ENCODE results near the gene KIF20A. TPM values are rescaled to one million over a fixed set of nuclear protein-coding genes. Genes with fewer than 3 reads are reported as not detected.
"Not testable (repeated sequence)": the region's sequence is repeated elsewhere in the genome, so short reads cannot be mapped to it uniquely, and the experiment has no call there.

Gene KIF20A
- total and polyA plus RNA-seq, 5 donors, result 0.18 to 1.7 (median 1.0) TPM; not detected in 1

DNA sequence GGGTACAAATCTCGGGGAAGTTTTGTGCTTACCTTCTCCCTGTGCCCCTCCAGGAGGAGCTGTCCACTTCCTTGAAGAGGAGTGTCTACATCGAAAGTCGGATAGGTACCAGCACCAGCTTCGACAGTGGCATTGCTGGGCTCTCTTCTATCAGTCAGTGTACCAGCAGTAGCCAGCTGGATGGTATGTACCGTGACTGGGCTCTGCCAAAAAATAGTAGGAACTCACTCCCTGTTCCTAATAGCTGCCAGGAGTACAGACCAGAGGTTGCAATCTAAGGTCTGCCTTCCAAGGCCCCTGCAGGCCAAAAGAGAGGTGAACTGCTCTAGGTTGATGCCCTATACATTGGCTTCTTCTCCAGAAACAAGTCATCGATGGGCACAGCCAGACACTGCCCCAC lies 3.9 kb downstream of the KIF20A start:
- Histone ChIP-seq H3K9me3 (ENCODE audit: control insufficient read depth, low read length) (no peaks in the 10 kb centered on the region), H3K4me1 (ENCODE audit: control insufficient read depth, insufficient read depth, low read length) (no peaks in the 10 kb centered on the region), H3K27me3 (ENCODE audit: control insufficient read depth, insufficient read depth) (no peaks in the 10 kb centered on the region), H3K27ac (ENCODE audit: low read length) (no peak overlapping the region), H3K4me3 (ENCODE audit: low read length) (no peak overlapping the region)
- ATAC-seq (no peak), DNase-seq (no peak)
- intact Hi-C loops (cut with DNase I), result no loop called here
- 91% methylated on average over 6 of the region's 6 CpGs for WGBS

DNA sequence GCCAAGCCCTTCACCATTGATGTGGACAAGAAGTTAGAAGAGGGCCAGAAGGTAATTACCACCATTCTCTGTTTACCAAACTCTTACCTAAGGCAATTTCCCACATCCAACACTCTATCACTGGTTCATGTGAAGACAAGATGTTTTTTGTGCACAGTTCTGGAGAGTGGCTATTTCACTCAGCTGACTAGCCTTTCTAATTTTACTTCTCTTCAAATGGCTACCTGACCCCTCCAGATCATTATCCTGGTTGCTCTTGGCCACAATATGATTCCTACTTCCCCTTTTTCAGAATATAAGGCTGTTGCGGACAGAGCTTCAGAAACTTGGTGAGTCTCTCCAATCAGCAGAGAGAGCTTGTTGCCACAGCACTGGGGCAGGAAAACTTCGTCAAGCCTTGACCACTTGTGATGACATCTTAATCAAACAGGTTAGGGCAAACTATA lies 7.1 kb downstream of the KIF20A start:
- intact Hi-C loops (cut with DNase I), result no loop called here
- ATAC-seq, result no peak

DNA sequence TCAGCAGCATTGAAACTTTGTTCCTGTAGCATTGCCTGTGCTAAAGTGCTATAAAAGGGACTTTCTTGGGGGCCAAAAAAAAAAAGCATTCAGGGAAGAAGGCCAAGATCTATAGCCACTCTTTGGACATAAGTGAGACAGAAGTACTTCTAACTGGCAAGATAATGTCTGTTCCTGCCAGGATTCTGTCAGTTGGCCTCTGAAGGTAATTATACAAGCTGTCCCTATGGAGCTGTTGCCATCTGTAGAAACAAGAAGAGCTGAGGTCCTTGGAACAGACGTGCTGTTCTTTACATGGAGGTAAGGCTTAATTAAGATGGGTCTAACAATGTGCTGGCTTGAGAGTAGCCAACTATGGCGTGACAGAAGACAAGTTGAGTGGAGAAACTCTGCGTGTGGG lies 9.7 kb downstream of the KIF20A start:
- Histone ChIP-seq H3K4me1 (ENCODE audit: control insufficient read depth, insufficient read depth, low read length) (no peaks in the 10 kb centered on the region), H3K27me3 (ENCODE audit: control insufficient read depth, insufficient read depth) (no peaks in the 10 kb centered on the region), H3K9me3 (ENCODE audit: control insufficient read depth, low read length) (no peaks in the 10 kb centered on the region), H3K4me3 (ENCODE audit: low read length) (no peak overlapping the region), H3K27ac (ENCODE audit: low read length) (peak overlapping the region; percentile 45)
- intact Hi-C loops (cut with DNase I), result no loop called here
- DNase-seq (no peak), ATAC-seq (peak in 1 of 2 donors; percentile 69)
- 69% methylated on average over 3 of the region's 3 CpGs for WGBS

More for the DNA sequence above, 7.1 kb downstream of the KIF20A start:
- no peaks in the 10 kb centered on the region for H3K9me3 ChIP-seq (ENCODE audit: control insufficient read depth, low read length)
- no peak for DNase-seq
- H3K27me3 ChIP-seq (ENCODE audit: control insufficient read depth, insufficient read depth), result no peaks in the 10 kb centered on the region
- WGBS, result 81% methylated on average over 2 of the region's 2 CpGs
- H3K27ac ChIP-seq (ENCODE audit: low read length), result no peak overlapping the region
- no peak overlapping the region for H3K4me3 ChIP-seq (ENCODE audit: low read length)
- H3K4me1 ChIP-seq (ENCODE audit: control insufficient read depth, insufficient read depth, low read length), result no peaks in the 10 kb centered on the region

DNA sequence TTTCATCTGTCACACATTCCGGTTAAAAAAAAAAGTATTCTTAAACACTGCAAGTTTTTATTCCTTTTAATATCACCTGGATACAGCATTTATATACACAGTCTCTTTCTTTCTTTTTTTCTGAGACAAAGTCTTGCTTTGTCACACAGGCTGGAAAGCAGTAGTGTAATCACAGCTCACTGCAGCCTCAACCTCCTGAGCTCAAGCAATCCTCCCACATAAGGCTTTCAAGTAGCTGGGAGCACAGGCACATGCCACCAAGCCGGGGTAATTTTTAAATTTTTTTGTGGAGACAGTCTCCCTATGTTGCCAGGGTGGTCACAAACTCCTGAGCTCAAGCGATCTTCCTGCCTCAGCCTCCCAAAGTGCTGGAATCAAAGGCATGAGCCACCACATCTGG lies 13.9 kb downstream of the KIF20A start:
- Histone ChIP-seq H3K4me3 (ENCODE audit: low read length) (no peak overlapping the region), H3K27me3 (ENCODE audit: control insufficient read depth, insufficient read depth) (no peaks in the 10 kb centered on the region), H3K27ac (ENCODE audit: low read length) (no peak overlapping the region), H3K9me3 (ENCODE audit: control insufficient read depth, low read length) (no peaks in the 10 kb centered on the region), H3K4me1 (ENCODE audit: control insufficient read depth, insufficient read depth, low read length) (no peaks in the 10 kb centered on the region)
- intact Hi-C loops (cut with DNase I), result no loop called here
- DNase-seq (no peak), ATAC-seq (no peak)
- WGBS, result 94% methylated on average over 3 of the region's 3 CpGs

DNA sequence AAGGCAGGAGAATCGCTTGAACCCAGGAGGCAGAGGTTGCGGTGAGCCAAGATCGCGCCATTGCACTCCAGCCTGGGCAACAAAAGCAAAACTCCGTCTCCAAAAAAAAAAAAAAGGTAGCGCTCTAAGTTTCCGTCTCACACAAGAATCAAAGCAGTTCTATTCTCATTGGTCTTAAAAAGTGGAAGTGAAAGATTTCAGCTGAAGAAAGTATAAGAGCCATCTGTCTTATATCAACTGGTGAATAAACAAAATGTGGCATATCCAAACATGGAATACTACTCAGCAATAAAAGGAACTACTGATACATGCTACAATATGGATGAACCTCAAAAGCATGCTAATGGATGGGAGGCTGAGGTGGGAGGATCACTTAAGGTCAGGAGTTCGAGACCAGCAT lies 14.9 kb downstream of the KIF20A start:
- H3K4me3 ChIP-seq (ENCODE audit: low read length); ATAC-seq; DNase-seq; H3K9me3 ChIP-seq (ENCODE audit: control insufficient read depth, low read length); intact Hi-C loops (cut with DNase I); H3K4me1 ChIP-seq (ENCODE audit: control insufficient read depth, insufficient read depth, low read length); H3K27ac ChIP-seq (ENCODE audit: low read length); H3K27me3 ChIP-seq (ENCODE audit: control insufficient read depth, insufficient read depth): not testable (repeated sequence)
- 90% methylated on average over 8 of the region's 8 CpGs for WGBS

DNA sequence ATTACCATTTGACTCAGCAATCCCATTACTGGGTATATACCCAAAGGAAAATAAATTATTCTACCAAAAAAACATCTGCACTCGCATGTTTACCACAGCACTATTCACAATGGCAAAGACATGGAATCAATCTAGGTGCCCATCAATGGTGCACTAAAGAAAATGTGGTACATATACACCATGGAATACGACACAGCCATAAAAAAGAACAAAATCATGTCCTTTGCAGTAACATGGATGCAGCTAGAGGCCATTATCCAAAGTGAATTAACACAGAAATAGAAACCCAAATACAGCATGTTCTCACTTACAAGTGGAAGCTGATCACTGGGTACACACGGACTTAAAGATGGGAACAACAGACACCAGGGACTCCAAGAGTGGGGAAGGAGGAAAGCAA lies 32.1 kb downstream of the KIF20A start:
- no peaks in the 10 kb centered on the region for H3K27me3 ChIP-seq (ENCODE audit: control insufficient read depth, insufficient read depth)
- DNase-seq (no peak), ATAC-seq (no peak)
- no peak overlapping the region for H3K27ac ChIP-seq (ENCODE audit: low read length)
- whole genome bisulfite sequencing, result 94% methylated on average over 3 of the region's 3 CpGs
- intact Hi-C loops (cut with DNase I), result no loop called here
- H3K4me3 ChIP-seq (ENCODE audit: low read length), result no peak overlapping the region
- H3K9me3 ChIP-seq (ENCODE audit: control insufficient read depth, low read length), result no peaks in the 10 kb centered on the region
- H3K4me1 ChIP-seq (ENCODE audit: control insufficient read depth, insufficient read depth, low read length), result no peaks in the 10 kb centered on the region

DNA sequence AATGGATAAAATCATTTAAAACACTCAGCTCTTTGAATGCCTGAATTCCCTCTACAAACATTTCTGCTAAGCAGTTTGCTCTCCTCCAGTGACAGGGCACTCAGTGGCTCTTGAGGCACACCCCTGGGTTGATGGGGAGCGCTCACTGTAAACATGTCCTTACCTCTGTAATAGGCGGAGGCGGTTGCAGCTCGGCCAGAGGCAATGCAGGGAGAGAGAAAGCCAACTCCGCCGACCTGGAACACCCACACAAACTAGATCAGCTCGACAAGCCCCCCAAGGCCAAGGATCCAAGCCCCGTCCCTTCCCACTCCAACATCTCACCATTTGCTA lies 33.9 kb downstream of the KIF20A start:
- intact Hi-C loops (cut with DNase I), result no loop called here
- peak overlapping the region; percentile 82 for H3K27ac ChIP-seq (ENCODE audit: low read length)
- ATAC-seq, result peak; percentile 36 to 39
- peak overlapping the region; percentile 98 for H3K4me3 ChIP-seq (ENCODE audit: low read length)
- H3K4me1 ChIP-seq (ENCODE audit: control insufficient read depth, insufficient read depth, low read length), result no peaks in the 10 kb centered on the region
- H3K27me3 ChIP-seq (ENCODE audit: control insufficient read depth, insufficient read depth), result no peaks in the 10 kb centered on the region
- DNase-seq, result peak in 1 of 3 donors; percentile 19
- WGBS, result 0% methylated on average over 8 of the region's 8 CpGs
- no peaks in the 10 kb centered on the region for H3K9me3 ChIP-seq (ENCODE audit: control insufficient read depth, low read length)

DNA sequence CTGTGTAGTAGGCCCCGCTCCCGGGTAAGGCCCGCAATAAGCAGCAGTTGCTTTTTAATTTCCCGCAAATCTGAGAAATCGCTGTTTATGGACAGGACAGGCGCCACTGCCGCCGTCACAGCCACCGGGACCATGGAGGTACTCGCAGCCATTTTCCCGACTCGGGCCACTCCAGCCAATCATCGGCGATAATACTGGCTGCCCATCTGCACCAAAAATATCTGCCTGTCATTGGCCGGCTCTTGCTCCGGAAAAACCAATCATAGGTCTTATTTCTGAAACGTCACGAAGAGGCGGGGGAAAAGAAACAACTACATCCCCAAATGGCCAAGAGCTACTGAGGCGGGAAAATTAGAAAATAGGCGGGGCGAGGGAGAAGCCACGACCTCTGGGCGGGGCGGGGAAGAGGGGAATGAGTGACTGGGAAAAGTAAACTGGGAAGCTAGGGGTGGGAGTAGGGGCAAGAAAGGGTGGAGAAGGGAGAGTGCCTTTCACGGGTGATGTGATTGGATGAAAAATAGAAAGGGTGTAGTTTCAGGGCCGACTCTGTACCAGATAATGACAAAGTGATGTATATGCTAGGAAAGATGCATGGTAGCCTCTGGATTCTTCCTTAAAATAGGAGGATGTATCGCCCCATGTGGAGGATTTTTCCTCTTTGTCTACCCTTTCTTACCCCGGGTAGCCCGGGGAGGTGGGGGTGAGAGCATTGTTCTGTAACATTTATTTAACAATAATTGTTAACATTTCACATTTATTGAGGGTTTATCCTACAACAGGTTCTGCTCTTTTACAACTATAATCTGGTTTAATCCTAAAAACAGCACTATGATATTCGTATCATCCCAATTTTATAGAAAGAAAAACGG lies 34.5 kb downstream of the KIF20A start, which contains the start of gene CDC23:
Gene CDC23 (minus strand): TSS at position 163 of the 869 bp plus-strand sequence. CDS start 11 bp downstream, at position 152.
- H3K9me3 ChIP-seq (ENCODE audit: control insufficient read depth, low read length), result no peaks in the 10 kb centered on the region
- H3K27ac ChIP-seq (ENCODE audit: low read length), result peak within 1 kb of the TSS; percentile 82
- whole genome bisulfite sequencing, result 1% methylated on average over 32 of the region's 32 CpGs
- intact Hi-C loops (cut with DNase I), result no loop called here
- ATAC-seq, result peak; percentile 98
- DNase-seq, result peak; percentile 90 to 95 (median 92)
- no peaks in the 10 kb centered on the region for H3K4me1 ChIP-seq (ENCODE audit: control insufficient read depth, insufficient read depth, low read length)
- H3K27me3 ChIP-seq (ENCODE audit: control insufficient read depth, insufficient read depth), result no peaks in the 10 kb centered on the region
- H3K4me3 ChIP-seq (ENCODE audit: low read length), result peak within 1 kb of the TSS; percentile 98

DNA sequence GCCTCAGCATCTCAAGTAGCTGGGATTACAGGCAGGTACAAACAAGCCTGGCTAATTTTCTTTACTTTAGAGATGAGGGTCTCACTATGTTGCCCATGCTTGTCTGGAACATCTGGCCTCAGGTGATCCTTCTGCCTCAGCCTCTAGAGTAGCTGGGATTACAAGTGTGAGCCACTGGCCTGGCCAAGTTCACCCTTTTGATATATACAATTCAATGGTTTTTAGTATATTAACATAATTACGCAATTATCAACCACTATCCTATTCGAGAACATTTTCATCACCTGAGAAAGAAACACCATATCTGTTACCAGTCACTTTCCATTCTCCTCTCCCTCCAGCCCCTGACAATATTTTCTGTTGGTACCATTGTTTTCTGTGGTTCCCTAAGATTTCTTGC lies 37.9 kb downstream of the KIF20A start:
- intact Hi-C loops (cut with DNase I), result no loop called here
- Histone ChIP-seq H3K27me3 (ENCODE audit: control insufficient read depth, insufficient read depth) (no peaks in the 10 kb centered on the region), H3K4me1 (ENCODE audit: control insufficient read depth, insufficient read depth, low read length) (no peaks in the 10 kb centered on the region), H3K4me3 (ENCODE audit: low read length) (no peak overlapping the region), H3K27ac (ENCODE audit: low read length) (no peak overlapping the region), H3K9me3 (ENCODE audit: control insufficient read depth, low read length) (no peaks in the 10 kb centered on the region)
- ATAC-seq, result no peak
- no peak for DNase-seq
- 81% methylated on average over 2 of the region's 2 CpGs for WGBS

DNA sequence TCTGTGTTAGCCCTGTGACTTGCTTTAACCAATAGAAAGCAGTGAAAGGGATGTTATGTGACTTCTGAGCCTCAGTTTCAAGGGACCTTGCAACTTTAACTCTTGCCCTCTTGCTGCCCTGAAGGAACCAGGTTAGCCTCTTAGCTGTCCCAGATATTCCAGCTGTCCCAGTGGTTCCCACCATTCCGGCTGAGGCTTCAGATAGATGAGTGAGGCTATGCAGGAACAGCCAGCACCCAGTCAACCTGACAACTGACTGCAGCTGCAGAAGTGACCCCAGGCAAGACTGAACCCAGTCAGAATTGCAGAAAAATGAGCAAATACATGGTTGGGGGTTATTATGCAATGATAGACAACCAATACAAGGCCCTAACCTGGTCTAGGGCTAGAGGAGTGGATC lies 44.6 kb downstream of the KIF20A start:
- Histone ChIP-seq H3K9me3 (ENCODE audit: control insufficient read depth, low read length) (no peaks in the 10 kb centered on the region), H3K27ac (ENCODE audit: low read length) (no peak overlapping the region), H3K4me1 (ENCODE audit: control insufficient read depth, insufficient read depth, low read length) (no peaks in the 10 kb centered on the region), H3K27me3 (ENCODE audit: control insufficient read depth, insufficient read depth) (no peaks in the 10 kb centered on the region), H3K4me3 (ENCODE audit: low read length) (no peak overlapping the region)
- WGBS, result 100% methylated on average over 1 of the region's 1 CpG
- ATAC-seq (no peak), DNase-seq (no peak)
- intact Hi-C loops (cut with DNase I), result loop anchor here (5.0 to 10.0 kb wide), 4 partner anchors 51 to 191 kb away; partner anchors contain the start of gene GFRA3 (in 1 of the 4)

DNA sequence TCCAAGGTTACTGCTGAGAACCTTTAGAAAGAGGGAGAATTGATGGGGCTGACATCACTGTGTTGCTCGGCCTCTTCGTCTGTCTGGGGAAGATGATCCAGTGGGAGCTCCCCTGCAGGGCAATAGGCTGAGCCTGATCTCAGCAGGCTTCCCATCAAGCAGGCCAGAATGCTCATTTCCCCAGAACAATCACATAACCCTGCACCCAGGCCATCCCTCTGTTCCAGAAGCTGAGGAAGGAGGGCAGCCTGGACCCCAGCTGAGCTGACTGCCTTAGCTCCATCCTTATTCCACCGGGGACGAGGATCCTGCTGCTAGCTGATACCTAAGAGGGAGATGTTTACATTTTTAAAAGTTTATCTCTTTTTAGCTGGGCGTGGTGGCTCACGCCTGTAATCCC lies 45.8 kb downstream of the KIF20A start:
- ATAC-seq, result no peak
- Histone ChIP-seq H3K9me3 (ENCODE audit: control insufficient read depth, low read length) (no peaks in the 10 kb centered on the region), H3K27ac (ENCODE audit: low read length) (no peak overlapping the region), H3K4me3 (ENCODE audit: low read length) (no peak overlapping the region), H3K4me1 (ENCODE audit: control insufficient read depth, insufficient read depth, low read length) (no peaks in the 10 kb centered on the region), H3K27me3 (ENCODE audit: control insufficient read depth, insufficient read depth) (no peaks in the 10 kb centered on the region)
- 72% methylated on average over 6 of the region's 6 CpGs for WGBS
- DNase-seq, result no peak
- intact Hi-C loops (cut with DNase I), result loop anchor here (5.0 to 10.0 kb wide), 4 partner anchors 50 to 190 kb away; partner anchors contain the start of gene GFRA3 (in 1 of the 4)

All from right cardiac atrium (tissue), 5 donors.